Neutrophil (primary cell): ENCODE results near the gene LTBP1.

Experiments used
- H3K27ac ChIP-seq: fragments of 200-600 bp; sonication (generic); 2 replicates; pipeline ENCODE4 v1.5.1; 2016; ENCODE audit warnings: mild to moderate bottlenecking, moderate library complexity
- H3K27me3 ChIP-seq: fragments of 200-600 bp; sonication (generic); 2 replicates; pipeline ENCODE4 v1.6.0; 2016; ENCODE audit warnings: mild to moderate bottlenecking
- H3K36me3 ChIP-seq: fragments of 200-600 bp; sonication (generic); 2 replicates; pipeline ENCODE4 v1.5.1; 2017
- H3K4me1 ChIP-seq, 2 experiments: fragments of 200-600 bp in 1 of 2; sonication (generic) in 1 of 2; 1 replicate in 1 of 2; 2 replicates in 1 of 2; pipeline versions ENCODE4 v1.5.1 to v1.6.1; 2013 to 2016; ENCODE audit warnings: low read depth in 1 of 2, low read length in 1 of 2, mild to moderate bottlenecking in 1 of 2, moderate library complexity in 1 of 2; ENCODE audit not compliant: control insufficient read depth in 1 of 2, insufficient read depth in 1 of 2
- H3K4me3 ChIP-seq, 2 experiments: fragments of 200-600 bp in 1 of 2; sonication (generic) in 1 of 2; 1 replicate in 1 of 2; 2 replicates in 1 of 2; pipeline ENCODE4 v1.5.1; 2013 to 2016; ENCODE audit warnings: low read depth in 1 of 2, low read length in 1 of 2, mild to moderate bottlenecking in 1 of 2, moderate library complexity in 1 of 2
- H3K9me3 ChIP-seq: fragments of 200-600 bp; sonication (generic); 2 replicates; pipeline ENCODE4 v1.5.1; 2016
- CTCF ChIP-seq: fragments of 200-600 bp; sonication (generic); IDR thresholded peaks from 2 replicates; pipeline ENCODE4 v1.5.1; 2016; ENCODE audit warnings: antibody characterized with exemption

The LTBP1 gene

GRCh38 chr2:33432871-33433270 is 486.1 kb downstream of the LTBP1 start:
- no peak for TF ChIP-seq CTCF
- Histone ChIP-seq H3K27ac (no peak overlapping the region), H3K9me3 (no peaks in the 10 kb centered on the region), H3K27me3 (no peaks in the 10 kb centered on the region), H3K4me1 (no peaks in the 10 kb centered on the region), H3K36me3 (no peaks in the 10 kb centered on the region), H3K4me3 (no peak overlapping the region)

- no peaks in the 10 kb centered on the region for H3K9me3 ChIP-seq
- H3K36me3 ChIP-seq, result no peaks in the 10 kb centered on the region
- no peak overlapping the region for H3K4me3 ChIP-seq
- no peak overlapping the region for H3K27ac ChIP-seq
- H3K27me3 ChIP-seq, result no peaks in the 10 kb centered on the region
- no peaks in the 10 kb centered on the region for H3K4me1 ChIP-seq
- no peak for TF ChIP-seq CTCF
Observed at GRCh38 chr2:33433279-33434235, 486.8 kb downstream of the LTBP1 start.

GRCh38 chr2:33435518-33435917 is 488.8 kb downstream of the LTBP1 start:
- no peaks in the 10 kb centered on the region for H3K4me1 ChIP-seq

GRCh38 chr2:33436083-33436482 is 489.3 kb downstream of the LTBP1 start:
- H3K4me3 ChIP-seq, result no peak overlapping the region
- no peaks in the 10 kb centered on the region for H3K4me1 ChIP-seq
- no peaks in the 10 kb centered on the region for H3K9me3 ChIP-seq

More at GRCh38 chr2:33435518-33435917, 488.8 kb downstream of the LTBP1 start:
- H3K27me3 ChIP-seq, result no peaks in the 10 kb centered on the region
- no peaks in the 10 kb centered on the region for H3K9me3 ChIP-seq
- H3K4me3 ChIP-seq, result no peak overlapping the region
- no peak for TF ChIP-seq CTCF
- H3K36me3 ChIP-seq, result no peaks in the 10 kb centered on the region
- H3K27ac ChIP-seq, result no peak overlapping the region

GRCh38 chr2:33437297-33437696 is 490.5 kb downstream of the LTBP1 start:
- no peaks in the 10 kb centered on the region for H3K4me1 ChIP-seq
- H3K27me3 ChIP-seq, result no peaks in the 10 kb centered on the region
- TF ChIP-seq CTCF, result no peak
- no peaks in the 10 kb centered on the region for H3K9me3 ChIP-seq
- H3K36me3 ChIP-seq, result no peaks in the 10 kb centered on the region
- H3K4me3 ChIP-seq, result no peak overlapping the region
- H3K27ac ChIP-seq, result no peak overlapping the region

More at GRCh38 chr2:33436083-33436482, 489.3 kb downstream of the LTBP1 start:
- no peak for TF ChIP-seq CTCF
- no peaks in the 10 kb centered on the region for H3K36me3 ChIP-seq
- H3K27me3 ChIP-seq, result no peaks in the 10 kb centered on the region
- H3K27ac ChIP-seq, result no peak overlapping the region
